Measurements from ENCODE around the gene ENKUR.

The ENKUR gene

GRCh38 chr10:25026463-25026862 lies 10.5 kb upstream of the ENKUR start:
- TF ChIP-seq CTCF (IDR thresholded peaks at IDR 0.05; ENCODE audit: low read depth, low read length) = no peak
- no peak for DNase-seq (ENCODE audit: extremely low read depth, low read depth)

- no peak for DNase-seq (ENCODE audit: extremely low read depth, low read depth)
- no peak for TF ChIP-seq CTCF (IDR thresholded peaks at IDR 0.05; ENCODE audit: low read depth, low read length)
These were observed 8.6 kb upstream of the ENKUR start for GRCh38 chr10:25024528-25024927.

GRCh38 chr10:25023278-25023677 lies 7.3 kb upstream of the ENKUR start:
- no peak for DNase-seq (ENCODE audit: extremely low read depth, low read depth)
- no peak for TF ChIP-seq CTCF (IDR thresholded peaks at IDR 0.05; ENCODE audit: low read depth, low read length)

GRCh38 chr10:25018703-25019102 lies 2.7 kb upstream of the ENKUR start:
- DNase-seq (ENCODE audit: extremely low read depth, low read depth) = no peak
- no peak for TF ChIP-seq CTCF (IDR thresholded peaks at IDR 0.05; ENCODE audit: low read depth, low read length)

- no peak for DNase-seq (ENCODE audit: extremely low read depth, low read depth)
- TF ChIP-seq CTCF (IDR thresholded peaks at IDR 0.05; ENCODE audit: low read depth, low read length) = no peak
These were observed 1.7 kb upstream of the ENKUR start for GRCh38 chr10:25017661-25018060.

GRCh38 chr10:25017154-25017590 lies 1.2 kb upstream of the ENKUR start:
- no peak for DNase-seq (ENCODE audit: extremely low read depth, low read depth)
- TF ChIP-seq CTCF (IDR thresholded peaks at IDR 0.05; ENCODE audit: low read depth, low read length) = no peak

GRCh38 chr10:25016376-25017153 lies 607 bp upstream of the ENKUR start, which contains the start of gene THNSL1:
Gene THNSL1 (plus strand): TSS chr10:25016612. CDS start chr10:25023224, 6,612 bp downstream.
- peak; percentile 96 for DNase-seq (ENCODE audit: extremely low read depth, low read depth)
- no peak for TF ChIP-seq CTCF (IDR thresholded peaks at IDR 0.05; ENCODE audit: low read depth, low read length)
